GM12878 (cell line): ENCODE measurements around the gene CTNNBL1. TPM values are rescaled to one million over a fixed set of nuclear protein-coding genes. Genes with fewer than 3 reads are reported as not detected.

Experiments
- ATAC-seq: fragments of 200-7000 bp; cut with Tn5 transposase; 3 replicates; pipeline ENCODE4 v1.9.1; 2020; ENCODE audit warnings: mild to moderate bottlenecking, moderate library complexity
- BruUV-seq: library from RNA; stranded (reverse); fragments of 400-500 nt; replicated peaks from 2 replicates; lab custom pipeline; 2021; lab: Mats Ljungman, UMichigan
- CTCF ChIA-PET: fragments of 300-600 bp; sonication (Branson Sonifier 250); formaldehyde crosslinking; extraction: SDS; loops from one replicate; lab custom pipeline; 2021; ENCODE audit warnings: inconsistent platforms; lab: Yijun Ruan, JAX
- POLR2A ChIA-PET: fragments of 350-600 bp; formaldehyde crosslinking; extraction: SDS; loops from one replicate; lab custom pipeline; 2021; ENCODE audit warnings: inconsistent platforms; lab: Charles Lee
- RAD21 ChIA-PET: fragments of 300-600 bp; sonication (Branson Sonifier 250); formaldehyde crosslinking; loops from one replicate; lab custom pipeline; 2023; ENCODE audit warnings: antibody characterized with exemption; ENCODE audit not compliant: unreplicated experiment; lab: Charles Lee
- SMC1A ChIA-PET: fragments of 300-600 bp; sonication (Branson Sonifier 250); formaldehyde crosslinking; loops from one replicate; lab custom pipeline; 2023; ENCODE audit not compliant: unreplicated experiment, uncharacterized antibody; lab: Charles Lee
- DNase-seq: peaks from one replicate; pipeline ENCODE4 v3.0.0-alpha.2; 2011; ENCODE audit warnings: low read depth, low spot score
- FAIRE-seq: peaks from 3 replicates; lab custom pipeline; 2011; peaks lifted over from hg19 to GRCh38; lab: Jason Lieb, UNC
- H2AFZ ChIP-seq: 2 replicates; pipeline ENCODE4 v1.6.0; 2011; ENCODE audit warnings: low read depth, low read length, control low read depth; ENCODE audit not compliant: control insufficient read depth
- H3K27ac ChIP-seq: 2 replicates; pipeline ENCODE4 v1.5.1; 2011; ENCODE audit warnings: control low read depth; ENCODE audit not compliant: control insufficient read depth, insufficient read depth
- H3K27me3 ChIP-seq, 2 experiments: replicated peaks in 1 of 2; 2 replicates each; pipeline versions ENCODE4 v1.6.0 to v1.6.1; 2011; ENCODE audit warnings: low read length in 1 of 2; ENCODE audit not compliant: control insufficient read depth in 2 of 2, insufficient read depth in 2 of 2
- H3K36me3 ChIP-seq, 2 experiments: 2 replicates each; pipeline ENCODE4 v1.5.1; 2011; ENCODE audit warnings: low read length in 1 of 2; ENCODE audit not compliant: control insufficient read depth in 2 of 2, insufficient read depth in 2 of 2
- H3K4me1 ChIP-seq: 2 replicates; pipeline ENCODE4 v1.6.1; 2011; ENCODE audit warnings: mild to moderate bottlenecking, low read length, moderate library complexity, mixed read lengths; ENCODE audit not compliant: control insufficient read depth, insufficient read depth
- H3K4me2 ChIP-seq: 2 replicates; pipeline ENCODE4 v1.6.0; 2011; ENCODE audit warnings: control low read depth; ENCODE audit not compliant: control insufficient read depth, insufficient read depth
- H3K4me3 ChIP-seq: fragments of 200-600 bp; sonication (generic); 2 replicates; pipeline ENCODE4 v1.5.1; 2016
- H3K79me2 ChIP-seq: 2 replicates; pipeline ENCODE4 v1.6.0; 2011; ENCODE audit warnings: low read length; ENCODE audit not compliant: control insufficient read depth, insufficient read depth
- H3K9ac ChIP-seq: 2 replicates; pipeline ENCODE4 v1.8.0; 2011; ENCODE audit warnings: low read length, control low read depth, mixed read lengths; ENCODE audit not compliant: control insufficient read depth, insufficient read depth
- H3K9me3 ChIP-seq: replicated peaks from 3 replicates; pipeline ENCODE4 v1.5.1; 2011; ENCODE audit warnings: mild to moderate bottlenecking, low read length; ENCODE audit not compliant: control insufficient read depth, insufficient read depth
- H4K20me1 ChIP-seq: 2 replicates; pipeline ENCODE4 v1.6.0; 2011; ENCODE audit not compliant: control insufficient read depth, insufficient read depth
- BMI1 ChIP-seq: fragments of 450-650 bp; IDR thresholded peaks from 2 replicates; pipeline ENCODE4 v1.6.1; 2016; ENCODE audit warnings: mild to moderate bottlenecking, moderate library complexity, borderline replicate concordance
- GABPA ChIP-seq: IDR thresholded peaks from 2 replicates; pipeline ENCODE4 v1.6.1; 2014; ENCODE audit warnings: antibody characterized with exemption, low read depth, mild to moderate bottlenecking, inconsistent platforms
- GATAD2B ChIP-seq: fragments of 450-650 bp; conservative IDR thresholded peaks from 2 replicates; pipeline ENCODE4 v1.6.1; 2017; ENCODE audit warnings: low read depth, mild to moderate bottlenecking, moderate library complexity
- LARP7 ChIP-seq: fragments of 450-650 bp; IDR thresholded peaks from 2 replicates; pipeline ENCODE4 v1.6.1; 2017; ENCODE audit warnings: mild to moderate bottlenecking
- POLR2A ChIP-seq: IDR thresholded peaks from 2 replicates; pipeline ENCODE4 v1.6.1; 2011; ENCODE audit warnings: low read depth, mild to moderate bottlenecking, low read length
- RAD21 ChIP-seq: IDR thresholded peaks from 2 replicates; pipeline ENCODE4 v1.6.1; 2011; ENCODE audit warnings: mild to moderate bottlenecking, low read depth, low read length, moderate library complexity; ENCODE audit not compliant: insufficient read depth
- RUNX3 ChIP-seq: IDR thresholded peaks from 2 replicates; pipeline ENCODE4 v1.6.1; 2012; ENCODE audit warnings: low read length, inconsistent platforms
- WGBS: methylation state at CpG from one replicate; pipeline ENCODE4 v1.1.6; 2016; ENCODE audit warnings: low lambda C conversion rate; ENCODE audit not compliant: insufficient replicate concordance, insufficient coverage; ENCODE audit errors: missing lambda C conversion rate; 5-methylcytosine and 5-hydroxymethylcytosine counted together
- in situ Hi-C: fragments of 300-500 bp; cut with MboI; formaldehyde crosslinking; loops from 9 replicates; pipeline ENCODE4 v1.14.3; 2018; ENCODE audit warnings: mixed read lengths
- intact Hi-C: fragments of 100-400 bp; cut with micrococcal nuclease; formaldehyde crosslinking; loops from one replicate; pipeline ENCODE4 v1.14.2; 2022; ENCODE audit not compliant: unreplicated experiment
- polyA plus RNA-seq, 11 experiments: library from polyadenylated mRNA; depleted of rRNA in 4 of 11; unstranded in 6 of 11; stranded (reverse) in 5 of 11; fragments of >200 nt; fragmentation: Nextera tagmentation in 4 of 11; fragmentation: Illumina TruSeq in 1 of 11; extraction: Ambion mirVana in 4 of 11; extraction: Trizol in 1 of 11; gene quantifications; 1 replicate in 1 of 11; 2 replicates in 10 of 11; pipeline versions ENCODE4 v1.2.1 to v1.2.3, GENCODE V29; 2011 to 2016; ENCODE audit warnings: inconsistent platforms in 2 of 11, missing spikeins in 2 of 11, low read depth in 1 of 11
- total RNA-seq, 4 experiments: library from RNA; depleted of rRNA in 3 of 4; stranded (reverse); fragments of >200 nt in 3 of 4; fragmentation: Illumina TruSeq in 1 of 4; extraction: Trizol in 1 of 4; gene quantifications; 2 replicates each; pipeline versions ENCODE4 v1.2.1 to v1.2.3, GENCODE V29; 2013 to 2021
- TF ChIP-seq, protein P1 (sequence below), 3 experiments: IDR thresholded peaks in 2 of 3; conservative IDR thresholded peaks in 1 of 3; 2 replicates each; pipeline ENCODE4 v1.5.1; 2011; ENCODE audit warnings: low read depth in 3 of 3, low read length in 3 of 3, mild to moderate bottlenecking in 3 of 3, control low read depth in 2 of 3, moderate library complexity in 2 of 3, inconsistent platforms in 1 of 3, mixed read lengths in 1 of 3; ENCODE audit not compliant: control insufficient read depth in 2 of 3, insufficient read depth in 1 of 3; ENCODE audit errors: extremely low read depth in 1 of 3

The CTNNBL1 gene
- total and polyA plus RNA-seq, 10 of the 15 experiments (the other 5 are each of a cell fraction or from before 2014, with no cell fraction given), result 43.1 to 102 (median 67.8) TPM

DNA sequence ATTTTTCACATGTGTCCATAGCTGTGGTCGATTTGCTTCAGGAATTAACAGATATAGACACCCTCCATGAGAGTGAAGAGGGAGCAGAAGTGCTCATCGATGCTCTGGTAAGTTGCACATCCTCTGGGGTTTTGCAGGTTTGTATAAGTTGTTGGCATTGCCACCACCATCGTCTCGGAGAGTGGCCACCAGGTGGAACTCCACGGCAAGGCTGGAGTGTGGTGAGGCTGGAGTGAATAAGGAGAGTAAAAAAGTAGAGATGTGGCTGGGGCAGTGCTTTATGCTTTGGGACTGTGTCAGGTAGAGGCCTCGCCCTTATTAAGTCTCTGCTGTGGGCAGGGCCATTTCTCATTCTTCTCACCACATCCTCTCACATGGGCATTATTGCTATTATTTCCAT is 63.7 kb downstream of the CTNNBL1 start:
- Histone ChIP-seq H3K4me1 (no peaks in the 10 kb centered on the region), H3K4me2 (no peak overlapping the region), H3K9ac (no peak overlapping the region), H3K36me3 (peaks cover 2 to 5% of the 10 kb centered on the region in 2 experiments; a peak in 1 of 4 replicates), H4K20me1 (no peaks in the 10 kb centered on the region), H2AFZ (no peak overlapping the region), H3K79me2 (no peaks in the 10 kb centered on the region), H3K27me3 (no peaks in the 10 kb centered on the region), H3K27ac (no peak overlapping the region), H3K9me3 (no peaks in the 10 kb centered on the region), H3K4me3 (no peak overlapping the region)
- ChIA-PET CTCF (interaction anchor here (0.8 kb wide), 1 partner anchor 235 kb away, joined by 3 read pairs; no protein-coding TSS in a partner anchor), POLR2A (no interaction called here), SMC1A (interaction anchor here (1.0 kb wide), 1 partner anchor 221 kb away, joined by 3 read pairs; no protein-coding TSS in a partner anchor), RAD21 (no interaction called here)
- no TSS peak for BruUV-seq
- DNase-seq (no peak), ATAC-seq (no peak; the same call in 2 of the 3 replicates), FAIRE-seq (no peak)
- 75% methylated on average over 6 of the region's 6 CpGs for WGBS
- intact Hi-C loops (loop anchor here (10.0 kb wide), 2 partner anchors 193 to 237 kb away; no protein-coding TSS in a partner anchor), in situ Hi-C loops (no loop called here)
- TF ChIP-seq RUNX3 (no peak), GABPA (no peak), GATAD2B (no peak), POLR2A (no peak), RAD21 (peak; percentile 44), BMI1 (no peak), LARP7 (no peak)
- TF ChIP-seq, protein P1, sequence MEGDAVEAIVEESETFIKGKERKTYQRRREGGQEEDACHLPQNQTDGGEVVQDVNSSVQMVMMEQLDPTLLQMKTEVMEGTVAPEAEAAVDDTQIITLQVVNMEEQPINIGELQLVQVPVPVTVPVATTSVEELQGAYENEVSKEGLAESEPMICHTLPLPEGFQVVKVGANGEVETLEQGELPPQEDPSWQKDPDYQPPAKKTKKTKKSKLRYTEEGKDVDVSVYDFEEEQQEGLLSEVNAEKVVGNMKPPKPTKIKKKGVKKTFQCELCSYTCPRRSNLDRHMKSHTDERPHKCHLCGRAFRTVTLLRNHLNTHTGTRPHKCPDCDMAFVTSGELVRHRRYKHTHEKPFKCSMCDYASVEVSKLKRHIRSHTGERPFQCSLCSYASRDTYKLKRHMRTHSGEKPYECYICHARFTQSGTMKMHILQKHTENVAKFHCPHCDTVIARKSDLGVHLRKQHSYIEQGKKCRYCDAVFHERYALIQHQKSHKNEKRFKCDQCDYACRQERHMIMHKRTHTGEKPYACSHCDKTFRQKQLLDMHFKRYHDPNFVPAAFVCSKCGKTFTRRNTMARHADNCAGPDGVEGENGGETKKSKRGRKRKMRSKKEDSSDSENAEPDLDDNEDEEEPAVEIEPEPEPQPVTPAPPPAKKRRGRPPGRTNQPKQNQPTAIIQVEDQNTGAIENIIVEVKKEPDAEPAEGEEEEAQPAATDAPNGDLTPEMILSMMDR (IDR thresholded peaks at IDR 0.05 in 2 of 3, conservative IDR thresholded peaks at IDR 0.05 in 1 of 3; ENCODE audit: control insufficient read depth in 2 of 3, extremely low read depth in 1 of 3, insufficient read depth in 1 of 3, low read depth in 3 of 3, low read length in 3 of 3), result 0 out of 6 replicates have a peak, but pooled peaks of 1 of the 3 experiments have one; percentile 10
